SK-N-SH treated with all-trans-retinoic acid at 6 μM for 48 hours (cell line): ENCODE data around the gene CAMK2B.

Experiments
- ATAC-seq: fragments of 200-7000 bp; cut with Tn5 transposase; 3 replicates; pipeline ENCODE4 v1.9.1; 2020; ENCODE audit warnings: mild to moderate bottlenecking, moderate library complexity
- ARNTL ChIP-seq: fragments of 450-650 bp; formaldehyde crosslinking; IDR thresholded peaks from 2 replicates; pipeline ENCODE4 v1.5.0; 2020; ENCODE audit warnings: low read depth, mild to moderate bottlenecking, moderate library complexity, borderline replicate concordance
- BACH2 ChIP-seq: fragments of 250-450 bp; sonication (Bioruptor Pico); IDR thresholded peaks from 2 replicates; pipeline ENCODE4 v1.9.0; 2021; ENCODE audit warnings: mild to moderate bottlenecking, borderline replicate concordance
- CSDC2 ChIP-seq: fragments of 250-450 bp; sonication (Bioruptor Pico); IDR thresholded peaks from 2 replicates; pipeline ENCODE4 v1.5.0; 2020; ENCODE audit warnings: mild to moderate bottlenecking, moderate library complexity
- ESRRG ChIP-seq: fragments of 250-450 bp; sonication (Bioruptor Pico); IDR thresholded peaks from 2 replicates; pipeline ENCODE4 v1.6.1; 2021; ENCODE audit warnings: mild to moderate bottlenecking
- GLIS3 ChIP-seq: fragments of 250-450 bp; sonication (Bioruptor Pico); IDR thresholded peaks from 2 replicates; pipeline ENCODE4 v1.5.0; 2020; ENCODE audit warnings: mild to moderate bottlenecking, moderate library complexity
- ISL1 ChIP-seq: fragments of 250-450 bp; sonication (Bioruptor Pico); IDR thresholded peaks from 2 replicates; pipeline ENCODE4 v2.1.2; 2022; ENCODE audit warnings: mild to moderate bottlenecking, moderate library complexity
- OSR1 ChIP-seq: fragments of 250-450 bp; sonication (Bioruptor Pico); IDR thresholded peaks from 2 replicates; pipeline ENCODE4 v1.8.0; 2022; ENCODE audit warnings: moderate library complexity, mild to moderate bottlenecking, inconsistent platforms
- PPARA ChIP-seq: fragments of 250-450 bp; sonication (Bioruptor Pico); IDR thresholded peaks from 2 replicates; pipeline ENCODE4 v1.5.0; 2020; ENCODE audit warnings: mild to moderate bottlenecking, borderline replicate concordance
- RARB ChIP-seq: fragments of 250-450 bp; sonication (Bioruptor Pico); IDR thresholded peaks from 2 replicates; pipeline ENCODE4 v1.8.0; 2021; ENCODE audit warnings: mild to moderate bottlenecking, moderate library complexity
- SNAI2 ChIP-seq: fragments of 250-450 bp; sonication (Bioruptor Pico); IDR thresholded peaks from 2 replicates; pipeline ENCODE4 v1.5.0; 2020; ENCODE audit warnings: mild to moderate bottlenecking, moderate library complexity
- TCF4 ChIP-seq: fragments of 250-450 bp; sonication (Bioruptor Pico); IDR thresholded peaks from 2 replicates; pipeline ENCODE4 v1.8.0; 2021; ENCODE audit warnings: mild to moderate bottlenecking, moderate library complexity, borderline replicate concordance
- TOX ChIP-seq: fragments of 250-450 bp; sonication (Bioruptor Pico); IDR thresholded peaks from 2 replicates; pipeline ENCODE4 v1.8.0; 2021; ENCODE audit warnings: mild to moderate bottlenecking, moderate library complexity, borderline replicate concordance
- ZC3H10 ChIP-seq: fragments of 250-450 bp; sonication (Bioruptor Pico); IDR thresholded peaks from 2 replicates; pipeline ENCODE4 v1.5.1; 2021; ENCODE audit warnings: mild to moderate bottlenecking, moderate library complexity
- ZFP3 ChIP-seq: fragments of 250-450 bp; sonication (Bioruptor Pico); IDR thresholded peaks from 2 replicates; pipeline ENCODE4 v1.5.0; 2020; ENCODE audit warnings: mild to moderate bottlenecking, moderate library complexity
- ZNF565 ChIP-seq: fragments of 450-650 bp; formaldehyde crosslinking; conservative IDR thresholded peaks from 2 replicates; pipeline ENCODE4 v1.5.0; 2020; ENCODE audit warnings: low read depth, mild to moderate bottlenecking, moderate library complexity
- ZNF70 ChIP-seq: fragments of 450-650 bp; formaldehyde crosslinking; IDR thresholded peaks from 2 replicates; pipeline ENCODE4 v1.5.0; 2020; ENCODE audit warnings: mild to moderate bottlenecking, moderate library complexity
- ZNF8 ChIP-seq: fragments of 450-650 bp; formaldehyde crosslinking; IDR thresholded peaks from 2 replicates; pipeline ENCODE4 v1.5.0; 2020; ENCODE audit warnings: mild to moderate bottlenecking, moderate library complexity
- TF ChIP-seq, protein P1 (sequence below): fragments of 250-450 bp; sonication (Bioruptor Pico); IDR thresholded peaks from 2 replicates; pipeline ENCODE4 v1.8.0; 2021; ENCODE audit warnings: low read depth, mild to moderate bottlenecking, moderate library complexity, borderline replicate concordance
- TF ChIP-seq, protein P2 (sequence below): fragments of 250-450 bp; sonication (Bioruptor Pico); IDR thresholded peaks from 2 replicates; pipeline ENCODE4 v1.5.1; 2020; ENCODE audit warnings: low read depth, mild to moderate bottlenecking, moderate library complexity
- TF ChIP-seq, protein P3 (sequence below): fragments of 250-450 bp; sonication (Bioruptor Pico); IDR thresholded peaks from 2 replicates; pipeline ENCODE4 v1.5.0; 2020; ENCODE audit warnings: mild to moderate bottlenecking, moderate library complexity

The CAMK2B gene

DNA sequence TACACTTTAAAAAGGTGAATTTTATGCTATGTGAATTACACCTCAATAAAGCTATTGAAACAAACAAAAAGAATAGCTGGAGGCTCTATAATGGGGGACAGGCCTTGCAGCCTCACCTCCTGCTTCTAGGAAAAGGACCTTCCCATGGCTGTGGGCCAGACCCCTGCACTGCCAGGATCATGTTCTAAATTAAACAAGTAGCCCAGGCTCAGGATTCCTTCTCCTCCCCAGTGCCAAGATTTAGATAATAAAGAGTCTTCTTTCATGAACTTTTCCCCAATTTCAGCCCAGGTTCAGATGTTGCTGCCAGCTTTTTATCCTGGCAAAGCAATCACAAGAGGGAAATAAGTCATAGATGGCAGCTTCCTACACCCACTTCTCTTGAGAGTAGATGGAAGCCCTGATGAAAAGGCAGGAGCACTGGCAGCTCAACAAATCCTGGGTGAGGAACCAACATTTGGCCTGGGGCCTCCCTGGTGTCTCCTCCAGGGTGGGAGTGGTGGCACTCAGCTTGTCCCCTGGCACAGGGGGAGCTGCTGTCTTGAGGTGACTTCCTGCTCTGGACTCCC lies 22.2 kb upstream of the CAMK2B start:
- TF ChIP-seq TOX (CRISPR knock-in tag) (no peak), GLIS3 (CRISPR knock-in tag) (no peak), ISL1 (CRISPR knock-in tag) (no peak), ZNF565 (CRISPR knock-in tag) (no peak), ZC3H10 (CRISPR knock-in tag) (no peak), CSDC2 (CRISPR knock-in tag) (no peak), ZFP3 (CRISPR knock-in tag) (no peak), BACH2 (CRISPR knock-in tag) (no peak), ZNF70 (CRISPR knock-in tag) (no peak), ESRRG (CRISPR knock-in tag) (no peak)
- TF ChIP-seq, protein P1, sequence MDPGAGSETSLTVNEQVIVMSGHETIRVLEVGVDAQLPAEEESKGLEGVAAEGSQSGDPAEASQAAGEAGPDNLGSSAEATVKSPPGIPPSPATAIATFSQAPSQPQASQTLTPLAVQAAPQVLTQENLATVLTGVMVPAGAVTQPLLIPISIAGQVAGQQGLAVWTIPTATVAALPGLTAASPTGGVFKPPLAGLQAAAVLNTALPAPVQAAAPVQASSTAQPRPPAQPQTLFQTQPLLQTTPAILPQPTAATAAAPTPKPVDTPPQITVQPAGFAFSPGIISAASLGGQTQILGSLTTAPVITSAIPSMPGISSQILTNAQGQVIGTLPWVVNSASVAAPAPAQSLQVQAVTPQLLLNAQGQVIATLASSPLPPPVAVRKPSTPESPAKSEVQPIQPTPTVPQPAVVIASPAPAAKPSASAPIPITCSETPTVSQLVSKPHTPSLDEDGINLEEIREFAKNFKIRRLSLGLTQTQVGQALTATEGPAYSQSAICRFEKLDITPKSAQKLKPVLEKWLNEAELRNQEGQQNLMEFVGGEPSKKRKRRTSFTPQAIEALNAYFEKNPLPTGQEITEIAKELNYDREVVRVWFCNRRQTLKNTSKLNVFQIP (CRISPR knock-in tag): no peak
- TF ChIP-seq, protein P2, sequence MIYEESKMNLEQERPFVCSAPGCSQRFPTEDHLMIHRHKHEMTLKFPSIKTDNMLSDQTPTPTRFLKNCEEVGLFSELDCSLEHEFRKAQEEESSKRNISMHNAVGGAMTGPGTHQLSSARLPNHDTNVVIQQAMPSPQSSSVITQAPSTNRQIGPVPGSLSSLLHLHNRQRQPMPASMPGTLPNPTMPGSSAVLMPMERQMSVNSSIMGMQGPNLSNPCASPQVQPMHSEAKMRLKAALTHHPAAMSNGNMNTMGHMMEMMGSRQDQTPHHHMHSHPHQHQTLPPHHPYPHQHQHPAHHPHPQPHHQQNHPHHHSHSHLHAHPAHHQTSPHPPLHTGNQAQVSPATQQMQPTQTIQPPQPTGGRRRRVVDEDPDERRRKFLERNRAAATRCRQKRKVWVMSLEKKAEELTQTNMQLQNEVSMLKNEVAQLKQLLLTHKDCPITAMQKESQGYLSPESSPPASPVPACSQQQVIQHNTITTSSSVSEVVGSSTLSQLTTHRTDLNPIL (CRISPR knock-in tag): no peak
- no peak for ATAC-seq

DNA sequence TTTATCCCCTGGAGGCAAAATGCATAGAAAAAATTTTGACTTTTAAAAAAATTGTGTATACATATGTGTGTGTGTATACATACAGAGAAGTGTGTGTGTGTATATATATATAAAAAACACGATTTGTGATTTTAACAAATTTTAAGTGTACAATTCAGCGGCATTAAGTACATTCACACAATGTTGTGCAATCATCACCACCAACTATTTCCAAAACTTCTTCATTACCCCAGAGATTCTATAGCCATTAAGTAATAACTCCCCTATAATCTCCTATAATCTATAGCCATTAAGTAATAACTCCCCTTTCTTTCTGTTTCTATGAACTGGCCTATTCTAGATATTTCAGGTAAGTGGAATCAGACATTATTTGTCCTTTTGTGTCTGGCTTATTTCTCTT lies 20.7 kb upstream of the CAMK2B start:
- TF ChIP-seq, protein P1 (CRISPR knock-in tag): no peak
- TF ChIP-seq GLIS3 (CRISPR knock-in tag) (no peak), ZC3H10 (CRISPR knock-in tag) (no peak), ZNF8 (CRISPR knock-in tag) (no peak), TOX (CRISPR knock-in tag) (no peak), BACH2 (CRISPR knock-in tag) (no peak), RARB (CRISPR knock-in tag) (no peak), OSR1 (no peak), TCF4 (no peak), ESRRG (CRISPR knock-in tag) (no peak), PPARA (CRISPR knock-in tag) (no peak), SNAI2 (CRISPR knock-in tag) (no peak)
- no peak for ATAC-seq

DNA sequence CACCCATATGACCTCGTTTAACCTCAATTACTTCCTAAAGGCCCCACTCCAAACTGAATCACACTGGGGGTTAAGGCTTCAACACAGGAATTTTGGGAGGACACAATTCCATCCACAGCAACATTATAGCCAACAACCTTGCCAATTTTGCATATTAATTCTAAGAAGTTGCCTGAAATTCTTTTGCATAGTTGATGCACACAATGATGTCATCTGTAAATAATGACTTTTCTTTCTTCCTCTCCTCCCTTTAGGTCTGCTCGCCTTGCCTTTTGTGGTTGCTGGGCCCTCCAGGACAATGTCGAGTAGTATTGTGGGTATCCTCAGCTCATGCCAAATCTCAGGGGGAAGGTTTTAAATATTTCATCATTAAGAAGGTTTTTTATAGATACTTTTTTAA lies 16.0 kb upstream of the CAMK2B start:
- TF ChIP-seq ZNF8 (CRISPR knock-in tag): no peak
- no peak for ATAC-seq

GRCh38 chr7:44338600-44338999 lies 13.2 kb upstream of the CAMK2B start:
- TF ChIP-seq BACH2 (CRISPR knock-in tag): no peak
- TF ChIP-seq, protein P3, sequence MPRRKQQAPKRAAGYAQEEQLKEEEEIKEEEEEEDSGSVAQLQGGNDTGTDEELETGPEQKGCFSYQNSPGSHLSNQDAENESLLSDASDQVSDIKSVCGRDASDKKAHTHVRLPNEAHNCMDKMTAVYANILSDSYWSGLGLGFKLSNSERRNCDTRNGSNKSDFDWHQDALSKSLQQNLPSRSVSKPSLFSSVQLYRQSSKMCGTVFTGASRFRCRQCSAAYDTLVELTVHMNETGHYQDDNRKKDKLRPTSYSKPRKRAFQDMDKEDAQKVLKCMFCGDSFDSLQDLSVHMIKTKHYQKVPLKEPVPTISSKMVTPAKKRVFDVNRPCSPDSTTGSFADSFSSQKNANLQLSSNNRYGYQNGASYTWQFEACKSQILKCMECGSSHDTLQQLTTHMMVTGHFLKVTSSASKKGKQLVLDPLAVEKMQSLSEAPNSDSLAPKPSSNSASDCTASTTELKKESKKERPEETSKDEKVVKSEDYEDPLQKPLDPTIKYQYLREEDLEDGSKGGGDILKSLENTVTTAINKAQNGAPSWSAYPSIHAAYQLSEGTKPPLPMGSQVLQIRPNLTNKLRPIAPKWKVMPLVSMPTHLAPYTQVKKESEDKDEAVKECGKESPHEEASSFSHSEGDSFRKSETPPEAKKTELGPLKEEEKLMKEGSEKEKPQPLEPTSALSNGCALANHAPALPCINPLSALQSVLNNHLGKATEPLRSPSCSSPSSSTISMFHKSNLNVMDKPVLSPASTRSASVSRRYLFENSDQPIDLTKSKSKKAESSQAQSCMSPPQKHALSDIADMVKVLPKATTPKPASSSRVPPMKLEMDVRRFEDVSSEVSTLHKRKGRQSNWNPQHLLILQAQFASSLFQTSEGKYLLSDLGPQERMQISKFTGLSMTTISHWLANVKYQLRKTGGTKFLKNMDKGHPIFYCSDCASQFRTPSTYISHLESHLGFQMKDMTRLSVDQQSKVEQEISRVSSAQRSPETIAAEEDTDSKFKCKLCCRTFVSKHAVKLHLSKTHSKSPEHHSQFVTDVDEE (CRISPR knock-in tag): no peak
- no peak for TF ChIP-seq TOX (CRISPR knock-in tag)
- TF ChIP-seq, protein P1 (CRISPR knock-in tag): no peak
- TF ChIP-seq CSDC2 (CRISPR knock-in tag): no peak
- no peak for TF ChIP-seq ZC3H10 (CRISPR knock-in tag)
- TF ChIP-seq ARNTL (CRISPR knock-in tag): no peak
- TF ChIP-seq ESRRG (CRISPR knock-in tag): no peak
- ATAC-seq: no peak
